HL-60/S4 treated with retinoic acid at 250 ng/mL for 4 days and 3 days (cell line): Measurements from ENCODE around the gene STK33.

Source experiments
- in situ Hi-C: fragments of 300-500 bp; cut with MboI; formaldehyde crosslinking; loops from 2 replicates; pipeline ENCODE4 v1.7.0; 2022; ENCODE audit warnings: low sequenced_read_pairs

Gene STK33

DNA sequence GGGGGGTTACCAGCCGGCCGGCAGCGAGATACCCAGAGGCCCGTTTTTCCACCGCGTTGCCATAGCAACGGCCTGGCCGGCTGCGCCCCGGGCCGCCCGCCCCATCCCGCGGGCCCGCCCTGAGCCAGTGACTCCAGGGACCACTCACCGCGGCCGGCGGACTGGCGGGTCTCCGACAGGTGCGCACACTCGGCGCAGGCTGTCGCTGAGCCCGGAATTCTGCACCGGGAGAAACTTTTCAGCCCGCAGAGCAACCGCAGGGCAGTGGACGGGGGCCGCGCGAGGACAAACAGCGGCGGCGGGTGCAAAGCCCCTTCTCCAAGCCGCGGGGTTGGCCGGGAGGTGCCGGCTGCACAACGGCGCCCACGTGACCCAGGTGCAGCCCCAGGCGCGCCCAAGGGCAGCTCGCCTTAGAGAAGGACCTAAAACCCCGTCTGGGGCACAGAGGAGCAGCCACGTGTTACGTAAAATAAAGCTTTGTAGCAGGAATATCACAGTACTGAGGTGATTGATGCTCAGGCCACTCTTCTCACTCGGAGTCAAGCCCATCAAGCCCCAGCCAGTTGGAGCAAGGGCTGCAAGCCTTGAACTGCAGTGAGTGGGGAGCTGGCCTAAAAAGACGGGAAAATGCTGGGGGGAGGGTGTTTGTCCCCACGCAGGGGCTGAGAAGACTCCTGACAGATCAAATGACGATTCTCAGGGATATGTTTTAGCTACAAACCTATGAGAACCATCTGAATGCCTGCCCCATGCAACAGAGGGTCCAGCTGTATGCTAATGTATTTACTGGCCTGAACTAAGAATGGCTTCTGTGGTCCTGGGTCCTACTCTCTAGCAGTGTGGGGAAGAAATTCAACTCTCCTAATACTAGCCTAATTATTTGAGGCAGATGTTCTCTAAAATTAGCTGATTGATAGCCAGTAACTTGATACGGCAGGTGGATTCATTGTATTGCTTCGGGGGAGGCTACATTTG lies at the start of gene STK33:
STK33 (minus strand) TSS at position 294 of the 975 bp plus-strand sequence. CDS start 119,323 bp downstream, outside the sequence.
- in situ Hi-C loops: no loop called here

DNA sequence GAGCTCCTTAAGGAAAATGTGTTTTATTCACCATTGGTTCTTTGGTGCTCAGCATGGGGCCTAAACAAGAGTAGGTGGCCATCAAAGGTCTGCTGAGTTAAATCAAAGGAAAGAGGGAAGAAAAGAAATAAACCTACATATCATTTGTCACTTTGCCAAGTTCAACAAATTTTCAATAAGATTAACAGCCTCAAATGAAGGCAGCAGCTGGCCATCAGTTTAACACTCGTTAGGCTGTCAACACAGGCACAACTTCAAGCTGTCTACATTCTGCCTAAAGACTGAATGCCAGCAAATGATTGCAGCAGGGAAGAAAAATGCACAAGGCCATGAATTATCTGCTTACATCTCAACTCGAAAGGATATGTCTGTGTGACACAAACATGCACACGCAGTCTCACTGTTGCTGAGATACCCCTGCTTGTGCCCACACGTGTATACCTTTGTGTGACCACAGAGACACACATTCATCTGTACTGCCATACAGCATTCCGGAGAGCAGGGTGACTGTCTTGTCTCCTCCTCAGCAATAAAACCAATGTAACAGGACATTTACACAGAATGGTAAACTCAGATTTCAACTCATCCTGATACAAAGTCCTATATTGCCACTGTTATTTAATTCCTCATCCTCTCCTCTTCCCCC lies 48.3 kb upstream of the STK33 start:
- in situ Hi-C loops: no loop called here

GRCh38 chr11:8641332-8641731 lies 47.3 kb upstream of the STK33 start:
- in situ Hi-C loops: no loop called here

GRCh38 chr11:8640267-8640906 lies 46.4 kb upstream of the STK33 start:
- in situ Hi-C loops: no loop called here

GRCh38 chr11:8639655-8640054 lies 45.6 kb upstream of the STK33 start:
- in situ Hi-C loops: no loop called here

- in situ Hi-C loops: no loop called here
Measured at GRCh38 chr11:8638300-8638699, 44.3 kb upstream of the STK33 start.

- in situ Hi-C loops: no loop called here
Measured at GRCh38 chr11:8636127-8636526, 42.1 kb upstream of the STK33 start.

GRCh38 chr11:8634498-8634897 lies 40.5 kb upstream of the STK33 start:
- in situ Hi-C loops: no loop called here

DNA sequence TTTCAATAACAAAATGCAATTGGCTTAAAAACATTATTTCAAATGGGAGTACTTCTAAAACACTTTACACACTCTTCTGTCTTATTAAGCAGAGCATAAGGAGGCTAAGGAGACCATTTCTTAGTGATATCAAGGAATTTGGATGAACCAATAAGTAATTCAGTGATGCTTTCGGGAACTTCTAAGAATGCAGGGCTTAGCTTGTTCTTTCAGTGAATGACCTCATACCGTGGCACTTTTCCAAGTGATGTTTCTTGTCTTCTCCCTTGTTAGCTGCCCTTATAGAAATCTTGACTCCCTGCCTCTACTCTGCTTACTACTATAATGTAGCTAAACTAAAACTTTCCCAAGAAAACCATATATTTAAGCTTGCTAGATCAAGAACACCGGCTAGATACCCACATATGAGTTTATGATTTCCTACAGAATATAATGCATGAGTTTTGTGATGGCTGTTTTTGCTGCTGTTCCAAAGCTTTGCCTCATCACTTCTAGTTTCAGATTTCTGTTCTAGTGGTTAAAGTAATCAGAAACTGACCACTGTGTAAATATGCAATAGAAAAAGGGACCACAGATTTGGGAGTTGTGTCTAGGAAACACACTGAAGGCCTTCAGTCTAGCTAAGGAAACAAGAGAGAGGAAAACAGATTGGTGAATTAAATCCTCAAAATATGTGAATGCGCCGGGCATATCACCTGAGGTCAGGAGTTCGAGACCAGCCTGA lies 37.5 kb upstream of the STK33 start:
- in situ Hi-C loops: no loop called here

- in situ Hi-C loops: no loop called here
Measured at GRCh38 chr11:8624698-8625097, 30.7 kb upstream of the STK33 start.

GRCh38 chr11:8621147-8621546 lies 27.1 kb upstream of the STK33 start:
- in situ Hi-C loops: no loop called here

- in situ Hi-C loops: no loop called here
Measured at GRCh38 chr11:8617063-8617462, 23.0 kb upstream of the STK33 start.

GRCh38 chr11:8615291-8616032 lies 21.4 kb upstream of the STK33 start:
- in situ Hi-C loops: no loop called here

GRCh38 chr11:8614497-8614896 lies 20.5 kb upstream of the STK33 start:
- in situ Hi-C loops: no loop called here

DNA sequence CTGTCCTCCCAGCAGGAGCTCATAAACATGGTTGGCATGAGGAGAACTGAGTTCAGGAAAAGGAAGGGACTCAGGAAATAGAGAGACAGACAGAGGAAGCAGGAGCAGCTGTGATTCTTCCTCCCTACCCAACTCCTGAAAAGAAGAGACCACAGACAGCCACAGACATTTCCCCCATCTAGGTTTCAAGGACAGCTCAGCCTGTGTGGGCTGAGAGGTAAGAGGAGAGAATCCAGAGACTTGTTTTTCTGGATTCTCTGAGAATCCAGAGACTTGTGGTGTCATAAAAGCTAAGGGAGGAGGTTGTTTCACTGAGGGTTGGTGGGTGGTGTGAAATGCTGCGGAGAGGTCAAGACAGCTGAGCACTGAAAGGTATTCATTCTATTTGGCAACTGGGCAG lies 19.0 kb upstream of the STK33 start:
- in situ Hi-C loops: no loop called here

GRCh38 chr11:8612522-8612921 lies 18.5 kb upstream of the STK33 start:
- in situ Hi-C loops: no loop called here

DNA sequence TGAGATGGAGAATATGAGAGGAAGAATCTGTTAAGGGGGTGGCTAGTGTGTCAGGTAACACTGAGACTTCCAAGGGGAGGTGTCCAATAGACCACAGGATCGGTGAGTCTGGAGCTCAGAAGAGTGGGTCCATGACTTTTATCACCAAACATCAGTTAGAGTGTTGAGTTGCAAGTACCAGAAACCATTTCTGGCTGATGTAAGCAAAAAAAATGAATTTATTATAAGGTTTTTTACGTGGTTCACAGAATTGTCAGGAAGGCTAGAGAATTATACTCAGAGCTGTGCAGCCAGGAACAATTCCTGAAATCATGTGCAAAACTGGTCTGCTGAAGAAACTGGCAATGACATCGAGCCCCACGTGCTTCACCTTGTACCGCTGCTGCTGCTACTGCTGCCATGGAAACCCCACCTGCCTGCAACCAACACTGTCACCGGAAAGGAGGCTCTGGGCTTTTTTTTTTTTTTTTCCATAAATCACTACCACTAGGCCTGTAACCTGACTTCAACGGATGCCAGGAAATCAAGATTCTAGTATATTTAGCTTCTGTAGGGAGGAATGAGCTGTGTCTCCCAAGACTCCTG lies 16.6 kb upstream of the STK33 start:
- in situ Hi-C loops: no loop called here

- in situ Hi-C loops: no loop called here
Measured at GRCh38 chr11:8608652-8609051, 14.6 kb upstream of the STK33 start.

GRCh38 chr11:8605971-8606563 lies 12.0 kb upstream of the STK33 start:
- in situ Hi-C loops: no loop called here
